GM12878 (cell line): ENCODE results near the gene RUNX3. TPM values are rescaled to one million over a fixed set of nuclear protein-coding genes. Genes with fewer than 3 reads are reported as not detected.
A peak's percentile ranks its signal among the peaks of the same experiment; 100 is the strongest.

Experiments used
- ATAC-seq: fragments of 200-7000 bp; cut with Tn5 transposase; 3 replicates; pipeline ENCODE4 v1.9.1; 2020; ENCODE audit warnings: mild to moderate bottlenecking, moderate library complexity
- BruUV-seq: library from RNA; stranded (reverse); fragments of 400-500 nt; replicated peaks from 2 replicates; lab custom pipeline; 2021; lab: Mats Ljungman, UMichigan
- CTCF ChIA-PET: fragments of 300-600 bp; sonication (Branson Sonifier 250); formaldehyde crosslinking; extraction: SDS; loops from one replicate; lab custom pipeline; 2021; ENCODE audit warnings: inconsistent platforms; lab: Yijun Ruan, JAX
- POLR2A ChIA-PET: fragments of 350-600 bp; formaldehyde crosslinking; extraction: SDS; loops from one replicate; lab custom pipeline; 2021; ENCODE audit warnings: inconsistent platforms; lab: Charles Lee
- RAD21 ChIA-PET: fragments of 300-600 bp; sonication (Branson Sonifier 250); formaldehyde crosslinking; loops from one replicate; lab custom pipeline; 2023; ENCODE audit warnings: antibody characterized with exemption; ENCODE audit not compliant: unreplicated experiment; lab: Charles Lee
- SMC1A ChIA-PET: fragments of 300-600 bp; sonication (Branson Sonifier 250); formaldehyde crosslinking; loops from one replicate; lab custom pipeline; 2023; ENCODE audit not compliant: unreplicated experiment, uncharacterized antibody; lab: Charles Lee
- DNase-seq: peaks from one replicate; pipeline ENCODE4 v3.0.0-alpha.2; 2011; ENCODE audit warnings: low read depth, low spot score
- FAIRE-seq: peaks from 3 replicates; lab custom pipeline; 2011; peaks lifted over from hg19 to GRCh38; lab: Jason Lieb, UNC
- H2AFZ ChIP-seq: 2 replicates; pipeline ENCODE4 v1.6.0; 2011; ENCODE audit warnings: low read depth, low read length, control low read depth; ENCODE audit not compliant: control insufficient read depth
- H3K27ac ChIP-seq: 2 replicates; pipeline ENCODE4 v1.5.1; 2011; ENCODE audit warnings: control low read depth; ENCODE audit not compliant: control insufficient read depth, insufficient read depth
- H3K27me3 ChIP-seq, 2 experiments: replicated peaks in 1 of 2; 2 replicates each; pipeline versions ENCODE4 v1.6.0 to v1.6.1; 2011; ENCODE audit warnings: low read length in 1 of 2; ENCODE audit not compliant: control insufficient read depth in 2 of 2, insufficient read depth in 2 of 2
- H3K36me3 ChIP-seq, 2 experiments: 2 replicates each; pipeline ENCODE4 v1.5.1; 2011; ENCODE audit warnings: low read length in 1 of 2; ENCODE audit not compliant: control insufficient read depth in 2 of 2, insufficient read depth in 2 of 2
- H3K4me1 ChIP-seq: 2 replicates; pipeline ENCODE4 v1.6.1; 2011; ENCODE audit warnings: mild to moderate bottlenecking, low read length, moderate library complexity, mixed read lengths; ENCODE audit not compliant: control insufficient read depth, insufficient read depth
- H3K4me2 ChIP-seq: 2 replicates; pipeline ENCODE4 v1.6.0; 2011; ENCODE audit warnings: control low read depth; ENCODE audit not compliant: control insufficient read depth, insufficient read depth
- H3K4me3 ChIP-seq: fragments of 200-600 bp; sonication (generic); 2 replicates; pipeline ENCODE4 v1.5.1; 2016
- H3K79me2 ChIP-seq: 2 replicates; pipeline ENCODE4 v1.6.0; 2011; ENCODE audit warnings: low read length; ENCODE audit not compliant: control insufficient read depth, insufficient read depth
- H3K9ac ChIP-seq: 2 replicates; pipeline ENCODE4 v1.8.0; 2011; ENCODE audit warnings: low read length, control low read depth, mixed read lengths; ENCODE audit not compliant: control insufficient read depth, insufficient read depth
- H3K9me3 ChIP-seq: replicated peaks from 3 replicates; pipeline ENCODE4 v1.5.1; 2011; ENCODE audit warnings: mild to moderate bottlenecking, low read length; ENCODE audit not compliant: control insufficient read depth, insufficient read depth
- H4K20me1 ChIP-seq: 2 replicates; pipeline ENCODE4 v1.6.0; 2011; ENCODE audit not compliant: control insufficient read depth, insufficient read depth
- BCL11A ChIP-seq: IDR thresholded peaks from 2 replicates; pipeline ENCODE4 v1.6.1; 2011; ENCODE audit warnings: low read depth, low read length
- IKZF1 ChIP-seq: fragments of 450-650 bp; conservative IDR thresholded peaks from 2 replicates; pipeline ENCODE4 v1.6.1; 2017; ENCODE audit warnings: antibody characterized with exemption, mild to moderate bottlenecking
- POLR2AphosphoS5 ChIP-seq: IDR thresholded peaks from 2 replicates; pipeline ENCODE4 v1.6.1; 2011; ENCODE audit warnings: mild to moderate bottlenecking, low read length, inconsistent platforms
- RUNX3 ChIP-seq: IDR thresholded peaks from 2 replicates; pipeline ENCODE4 v1.6.1; 2012; ENCODE audit warnings: low read length, inconsistent platforms
- ZNF24 ChIP-seq: fragments of 450-650 bp; IDR thresholded peaks from 2 replicates; pipeline ENCODE4 v1.6.1; 2017; ENCODE audit warnings: antibody characterized with exemption, mild to moderate bottlenecking
- WGBS: methylation state at CpG from one replicate; pipeline ENCODE4 v1.1.6; 2016; ENCODE audit warnings: low lambda C conversion rate; ENCODE audit not compliant: insufficient replicate concordance, insufficient coverage; ENCODE audit errors: missing lambda C conversion rate; 5-methylcytosine and 5-hydroxymethylcytosine counted together
- in situ Hi-C: fragments of 300-500 bp; cut with MboI; formaldehyde crosslinking; loops from 9 replicates; pipeline ENCODE4 v1.14.3; 2018; ENCODE audit warnings: mixed read lengths
- intact Hi-C: fragments of 100-400 bp; cut with micrococcal nuclease; formaldehyde crosslinking; loops from one replicate; pipeline ENCODE4 v1.14.2; 2022; ENCODE audit not compliant: unreplicated experiment
- polyA plus RNA-seq, 11 experiments: library from polyadenylated mRNA; depleted of rRNA in 4 of 11; unstranded in 6 of 11; stranded (reverse) in 5 of 11; fragments of >200 nt; fragmentation: Nextera tagmentation in 4 of 11; fragmentation: Illumina TruSeq in 1 of 11; extraction: Ambion mirVana in 4 of 11; extraction: Trizol in 1 of 11; gene quantifications; 1 replicate in 1 of 11; 2 replicates in 10 of 11; pipeline versions ENCODE4 v1.2.1 to v1.2.3, GENCODE V29; 2011 to 2016; ENCODE audit warnings: inconsistent platforms in 2 of 11, missing spikeins in 2 of 11, low read depth in 1 of 11
- total RNA-seq, 4 experiments: library from RNA; depleted of rRNA in 3 of 4; stranded (reverse); fragments of >200 nt in 3 of 4; fragmentation: Illumina TruSeq in 1 of 4; extraction: Trizol in 1 of 4; gene quantifications; 2 replicates each; pipeline versions ENCODE4 v1.2.1 to v1.2.3, GENCODE V29; 2013 to 2021
- TF ChIP-seq, protein P1 (sequence below): fragments of 450-650 bp; IDR thresholded peaks from 2 replicates; pipeline ENCODE4 v1.6.1; 2018; ENCODE audit warnings: borderline replicate concordance, mild to moderate bottlenecking; ENCODE audit not compliant: partially characterized antibody

Gene RUNX3
- total and polyA plus RNA-seq, 10 of the 15 experiments (the other 5 are each of a cell fraction or from before 2014, with no cell fraction given) = 19.0 to 151 (median 31.4) TPM

- TF ChIP-seq, protein P1, sequence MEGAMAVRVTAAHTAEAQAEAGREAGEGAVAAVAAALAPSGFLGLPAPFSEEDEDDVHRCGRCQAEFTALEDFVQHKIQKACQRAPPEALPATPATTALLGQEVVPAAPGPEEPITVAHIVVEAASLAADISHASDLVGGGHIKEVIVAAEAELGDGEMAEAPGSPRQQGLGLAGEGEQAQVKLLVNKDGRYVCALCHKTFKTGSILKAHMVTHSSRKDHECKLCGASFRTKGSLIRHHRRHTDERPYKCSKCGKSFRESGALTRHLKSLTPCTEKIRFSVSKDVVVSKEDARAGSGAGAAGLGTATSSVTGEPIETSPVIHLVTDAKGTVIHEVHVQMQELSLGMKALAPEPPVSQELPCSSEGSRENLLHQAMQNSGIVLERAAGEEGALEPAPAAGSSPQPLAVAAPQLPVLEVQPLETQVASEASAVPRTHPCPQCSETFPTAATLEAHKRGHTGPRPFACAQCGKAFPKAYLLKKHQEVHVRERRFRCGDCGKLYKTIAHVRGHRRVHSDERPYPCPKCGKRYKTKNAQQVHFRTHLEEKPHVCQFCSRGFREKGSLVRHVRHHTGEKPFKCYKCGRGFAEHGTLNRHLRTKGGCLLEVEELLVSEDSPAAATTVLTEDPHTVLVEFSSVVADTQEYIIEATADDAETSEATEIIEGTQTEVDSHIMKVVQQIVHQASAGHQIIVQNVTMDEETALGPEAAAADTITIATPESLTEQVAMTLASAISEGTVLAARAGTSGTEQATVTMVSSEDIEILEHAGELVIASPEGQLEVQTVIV = no peak
- TF ChIP-seq RUNX3 = peak; percentile 92
- TF ChIP-seq IKZF1 = peak; percentile 75
Measured at GRCh38 chr1:24946861-24947658, 17.0 kb upstream of the RUNX3 start (continued).

DNA sequence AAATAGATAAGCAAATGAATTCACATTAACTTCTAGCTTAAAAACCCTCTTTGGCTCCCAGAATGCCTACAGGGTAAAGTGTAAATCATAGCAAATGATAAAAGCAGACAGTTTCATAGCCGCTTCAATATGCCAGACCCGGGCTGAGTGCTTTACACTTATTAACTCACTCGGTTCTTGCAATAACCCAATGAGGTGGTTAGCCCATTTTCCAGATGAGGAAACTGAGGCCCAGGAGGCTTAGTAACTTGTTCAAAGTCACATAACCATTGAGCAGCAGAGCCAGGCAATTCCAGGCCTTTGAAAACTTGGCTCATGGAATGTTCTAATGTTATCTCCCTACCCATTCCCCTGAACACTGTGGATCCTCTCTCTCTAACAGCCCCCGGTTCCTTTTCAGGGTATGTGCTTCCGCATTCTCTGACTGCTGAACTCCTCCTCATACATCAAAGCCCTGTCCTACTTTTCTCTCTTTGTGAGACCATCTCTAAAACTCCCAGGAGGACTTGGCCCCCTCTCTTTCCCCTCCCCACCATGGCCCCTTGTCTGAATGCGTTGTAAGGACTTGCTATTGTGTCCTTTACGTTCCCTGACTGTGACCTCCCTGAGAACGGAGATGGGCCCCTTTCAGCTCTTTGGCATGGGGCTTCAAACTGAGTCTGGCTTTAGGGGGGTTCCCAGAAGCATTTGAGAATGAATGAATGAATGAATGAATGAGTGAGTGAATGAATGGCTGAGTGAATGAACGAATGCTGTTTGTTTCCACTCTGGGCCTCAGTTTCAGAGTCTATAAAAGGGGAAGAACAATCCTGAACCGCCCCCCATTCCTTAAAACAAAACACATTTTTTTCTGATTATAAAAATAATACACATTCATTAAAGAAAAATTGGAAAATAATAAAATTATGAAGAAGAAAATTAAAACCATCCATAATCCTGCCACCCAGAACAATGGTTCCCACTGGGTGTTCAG, 15.6 kb upstream of the RUNX3 start:
- Histone ChIP-seq H3K4me3 (no peak overlapping the region), H4K20me1 (peaks cover 15% of the 10 kb centered on the region), H3K27ac (no peak overlapping the region), H3K79me2 (peaks cover 97% of the 10 kb centered on the region), H3K36me3 (peaks cover 33 to 52% of the 10 kb centered on the region in 2 experiments), H3K4me2 (no peak overlapping the region), H3K27me3 (no peaks in the 10 kb centered on the region), H2AFZ (no peak overlapping the region), H3K9ac (no peak overlapping the region), H3K4me1 (peaks cover 42% of the 10 kb centered on the region), H3K9me3 (no peaks in the 10 kb centered on the region)
- in situ Hi-C loops = no loop called here
- intact Hi-C loops = no loop called here
- FAIRE-seq = no peak
- no peak for TF ChIP-seq BCL11A
- peak; percentile 60; the same call in 1 of the 2 replicates for TF ChIP-seq POLR2AphosphoS5
- TF ChIP-seq ZNF24 = peak; percentile 98
- WGBS = 87% methylated on average over 10 of the region's 10 CpGs
- TSS peak; percentile 19 for BruUV-seq
- no peak for ATAC-seq
- no peak for DNase-seq
- POLR2A ChIA-PET = interaction anchor here (1.2 to 3.7 kb wide), 5 partner anchors 10 to 154 kb away, joined by 4 to 20 read pairs (median 7); no protein-coding TSS in a partner anchor
- SMC1A ChIA-PET = interaction anchor here (0.6 to 4.6 kb wide), 4 partner anchors 10 to 89 kb away, joined by 3 to 64 read pairs (median 22); no protein-coding TSS in a partner anchor
- RAD21 ChIA-PET = interaction anchor here (0.5 to 2.3 kb wide), 6 partner anchors 10 to 347 kb away, joined by 3 to 33 read pairs (median 4); no protein-coding TSS in a partner anchor
- CTCF ChIA-PET = interaction anchor here (1.4 to 4.2 kb wide), 6 partner anchors 8 to 155 kb away, joined by 3 to 51 read pairs (median 6); no protein-coding TSS in a partner anchor
